HG03571 (cell line): ENCODE data around the gene IGFBP6.
A peak's percentile ranks its signal among the peaks of the same experiment; 100 is the strongest.

Experiments
- ATAC-seq: cut with Tn5 transposase; IDR thresholded peaks from one replicate; pipeline ENCODE4 v1.9.1; 2021; ENCODE audit not compliant: unreplicated experiment

Gene IGFBP6

GRCh38 chr12:53069621-53070410, 27.7 kb upstream of the IGFBP6 start:
- no peak for ATAC-seq

GRCh38 chr12:53070877-53071492, 26.5 kb upstream of the IGFBP6 start:
- no peak for ATAC-seq

- ATAC-seq = no peak
Measured at GRCh38 chr12:53071591-53072551, 25.6 kb upstream of the IGFBP6 start.

- ATAC-seq = no peak
Measured at GRCh38 chr12:53073881-53074280, 23.6 kb upstream of the IGFBP6 start.

GRCh38 chr12:53074283-53074998, 23.0 kb upstream of the IGFBP6 start:
- no peak for ATAC-seq

GRCh38 chr12:53074999-53075370, 22.5 kb upstream of the IGFBP6 start:
- ATAC-seq = no peak

GRCh38 chr12:53076461-53076860, 21.0 kb upstream of the IGFBP6 start:
- ATAC-seq = no peak

- ATAC-seq = no peak
Measured at GRCh38 chr12:53077030-53077429, 20.4 kb upstream of the IGFBP6 start.

GRCh38 chr12:53078425-53079225, 18.8 kb upstream of the IGFBP6 start:
- peak; percentile 16 for ATAC-seq

- ATAC-seq = peak; percentile 98
Measured at GRCh38 chr12:53079226-53080117, 18.0 kb upstream of the IGFBP6 start, which contains the start of gene SPRYD3. Gene SPRYD3 (minus strand): TSS chr12:53079390. CDS start chr12:53079333, 57 bp downstream.

- no peak for ATAC-seq
Measured at GRCh38 chr12:53082637-53083175, 14.8 kb upstream of the IGFBP6 start.

- ATAC-seq = no peak
Measured at GRCh38 chr12:53086361-53086760, 11.1 kb upstream of the IGFBP6 start.

- no peak for ATAC-seq
Measured at GRCh38 chr12:53090105-53090504, 7.4 kb upstream of the IGFBP6 start.

GRCh38 chr12:53090554-53090953, 6.9 kb upstream of the IGFBP6 start:
- no peak for ATAC-seq

GRCh38 chr12:53091756-53092155, 5.7 kb upstream of the IGFBP6 start:
- no peak for ATAC-seq

GRCh38 chr12:53093777-53094393, 3.6 kb upstream of the IGFBP6 start:
- no peak for ATAC-seq

- no peak for ATAC-seq
Measured at GRCh38 chr12:53094394-53094787, 3.1 kb upstream of the IGFBP6 start.
